Lower lobe of right lung (tissue), 2 donors: Measurements from ENCODE around the gene TXNDC15. TPM values are rescaled to one million over a fixed set of nuclear protein-coding genes. Genes with fewer than 3 reads are reported as not detected.

Experiments used
- ATAC-seq, 2 donors: fragments of 200-7000 bp; cut with Tn5 transposase; one replicate each; pipeline ENCODE4 v1.9.1; 2020 to 2022; ENCODE audit warnings: mild to moderate bottlenecking in 2 of 2, moderate library complexity in 2 of 2
- DNase-seq: peaks from one replicate; pipeline ENCODE4 v3.0.0-alpha.2; 2020
- H3K27ac ChIP-seq: fragments of 200-600 bp; one replicate; pipeline ENCODE4 v1.8.0; 2022
- H3K27me3 ChIP-seq: fragments of 200-600 bp; one replicate; pipeline ENCODE4 v1.8.0; 2022; ENCODE audit warnings: low read depth
- H3K36me3 ChIP-seq: fragments of 200-600 bp; one replicate; pipeline ENCODE4 v1.8.0; 2022; ENCODE audit warnings: mild to moderate bottlenecking
- H3K4me1 ChIP-seq: fragments of 200-600 bp; one replicate; pipeline ENCODE4 v1.8.0; 2022
- H3K4me3 ChIP-seq: fragments of 200-600 bp; one replicate; pipeline ENCODE4 v1.8.0; 2022; ENCODE audit warnings: mild to moderate bottlenecking
- H3K9me3 ChIP-seq: fragments of 200-600 bp; one replicate; pipeline ENCODE4 v1.8.0; 2022
- CTCF ChIP-seq: fragments of 200-600 bp; IDR thresholded peaks from one replicate; pipeline ENCODE4 v1.8.0; 2022; ENCODE audit warnings: antibody characterized with exemption, mild to moderate bottlenecking
- intact Hi-C: fragments of 100-400 bp; cut with DNase I; formaldehyde crosslinking; loops from one replicate; pipeline ENCODE4 v1.11.0; 2022
- total RNA-seq: library from RNA; stranded (reverse); fragmentation: NEBNext Ultra II Directional; extraction: Animal tissue kit (Norgen Biotek cat#: 25700); gene quantifications from one replicate; pipeline ENCODE4 v1.2.1, GENCODE V29; 2021
- donor health status: DM: no; HTN: yes; CAD: no; lungs with severe emphysema.

Gene TXNDC15
- total RNA-seq, 1 donor from 2014 or later: 56.8 TPM

- no peaks in the 10 kb centered on the region for H3K4me1 ChIP-seq
- no peak overlapping the region for H3K4me3 ChIP-seq
- H3K27ac ChIP-seq: no peak overlapping the region
- TF ChIP-seq CTCF: no peak
- no peaks in the 10 kb centered on the region for H3K9me3 ChIP-seq
- ATAC-seq (no peak), DNase-seq (no peak)
- H3K36me3 ChIP-seq: peaks cover 61% of the 10 kb centered on the region
- intact Hi-C loops: no loop called here
- no peaks in the 10 kb centered on the region for H3K27me3 ChIP-seq
Observed at GRCh38 chr5:134911285-134912206, 37.4 kb downstream of the TXNDC15 start.

GRCh38 chr5:134913254-134913653, 39.1 kb downstream of the TXNDC15 start:
- no peak for ATAC-seq
- H3K9me3 ChIP-seq: no peaks in the 10 kb centered on the region
- no peaks in the 10 kb centered on the region for H3K4me1 ChIP-seq
- H3K36me3 ChIP-seq: peaks cover 77% of the 10 kb centered on the region
- no peak overlapping the region for H3K27ac ChIP-seq
- intact Hi-C loops: no loop called here
- H3K4me3 ChIP-seq: no peak overlapping the region
- no peaks in the 10 kb centered on the region for H3K27me3 ChIP-seq
- DNase-seq: no peak
- TF ChIP-seq CTCF: no peak

- H3K4me1 ChIP-seq: no peaks in the 10 kb centered on the region
- ATAC-seq (no peak), DNase-seq (no peak)
- H3K36me3 ChIP-seq: peaks cover 81% of the 10 kb centered on the region
- no peaks in the 10 kb centered on the region for H3K27me3 ChIP-seq
- no peak overlapping the region for H3K27ac ChIP-seq
- intact Hi-C loops: no loop called here
- H3K4me3 ChIP-seq: no peak overlapping the region
- no peak for TF ChIP-seq CTCF
- no peaks in the 10 kb centered on the region for H3K9me3 ChIP-seq
Observed at GRCh38 chr5:134913795-134914194, 39.6 kb downstream of the TXNDC15 start.

GRCh38 chr5:134917070-134917815, 43.1 kb downstream of the TXNDC15 start:
- no peak for TF ChIP-seq CTCF
- Histone ChIP-seq H3K27me3 (no peaks in the 10 kb centered on the region), H3K4me3 (no peak overlapping the region), H3K36me3 (peaks cover 72% of the 10 kb centered on the region), H3K27ac (no peak overlapping the region), H3K4me1 (no peaks in the 10 kb centered on the region), H3K9me3 (no peaks in the 10 kb centered on the region)
- DNase-seq: no peak
- ATAC-seq: no peak
- intact Hi-C loops: no loop called here

- H3K27me3 ChIP-seq: no peaks in the 10 kb centered on the region
- intact Hi-C loops: no loop called here
- H3K4me3 ChIP-seq: no peak overlapping the region
- H3K27ac ChIP-seq: no peak overlapping the region
- no peaks in the 10 kb centered on the region for H3K9me3 ChIP-seq
- H3K4me1 ChIP-seq: no peaks in the 10 kb centered on the region
- TF ChIP-seq CTCF: no peak
- H3K36me3 ChIP-seq: peaks cover 56% of the 10 kb centered on the region
- DNase-seq: no peak
- no peak for ATAC-seq
Observed at GRCh38 chr5:134918861-134919260, 44.7 kb downstream of the TXNDC15 start.
